Astrocyte (in vitro differentiated cells and primary cell): ENCODE results near the gene GJB3. TPM values are rescaled to one million over a fixed set of nuclear protein-coding genes. Genes with fewer than 3 reads are reported as not detected.

Experiments
- DNase-seq: peaks from one replicate; pipeline ENCODE4 v3.0.0-alpha.2; 2010; ENCODE audit warnings: low read depth
- FAIRE-seq: peaks from 2 replicates; lab custom pipeline; 2011; peaks lifted over from hg19 to GRCh38; lab: Jason Lieb, UNC
- H2AFZ ChIP-seq: 2 replicates; pipeline ENCODE4 v1.6.0; 2012; ENCODE audit warnings: low read depth, low read length, inconsistent platforms
- H3K27ac ChIP-seq: 2 replicates; pipeline ENCODE4 v1.5.1; 2011; ENCODE audit warnings: low read depth, low read length, inconsistent platforms
- H3K27me3 ChIP-seq: 2 replicates; pipeline ENCODE4 v1.6.0; 2011; ENCODE audit warnings: low read length, inconsistent platforms; ENCODE audit not compliant: insufficient read depth
- H3K36me3 ChIP-seq: 2 replicates; pipeline ENCODE4 v1.5.1; 2011; ENCODE audit warnings: low read length, inconsistent platforms; ENCODE audit not compliant: insufficient read depth
- H3K4me1 ChIP-seq: 2 replicates; pipeline ENCODE4 v1.5.1; 2011; ENCODE audit warnings: low read length, inconsistent platforms; ENCODE audit not compliant: insufficient read depth
- H3K4me2 ChIP-seq: 2 replicates; pipeline ENCODE4 v1.6.0; 2012; ENCODE audit warnings: low read length, inconsistent platforms
- H3K4me3 ChIP-seq: 2 replicates; pipeline ENCODE4 v1.5.1; 2011; ENCODE audit warnings: low read depth, mild to moderate bottlenecking, low read length, inconsistent platforms; ENCODE audit not compliant: insufficient read depth
- H3K79me2 ChIP-seq: 2 replicates; pipeline ENCODE4 v1.6.0; 2012; ENCODE audit warnings: mild to moderate bottlenecking, low read length, inconsistent platforms; ENCODE audit not compliant: insufficient read depth
- H3K9ac ChIP-seq: 2 replicates; pipeline ENCODE4 v1.6.0; 2012; ENCODE audit warnings: mild to moderate bottlenecking, low read length, inconsistent platforms
- H3K9me3 ChIP-seq: 2 replicates; pipeline ENCODE4 v1.5.1; 2012; ENCODE audit warnings: low read depth, mild to moderate bottlenecking, low read length, inconsistent platforms; ENCODE audit not compliant: insufficient read depth
- H4K20me1 ChIP-seq: 2 replicates; pipeline ENCODE4 v1.6.0; 2012; ENCODE audit warnings: low read length, inconsistent platforms; ENCODE audit not compliant: insufficient read depth
- H3K27ac Mint-ChIP-seq: one replicate; pipeline ENCODE4 v1.8.0; 2021; ENCODE audit warnings: mild to moderate bottlenecking, mixed read lengths; ENCODE audit not compliant: unreplicated experiment
- H3K27me3 Mint-ChIP-seq: one replicate; pipeline ENCODE4 v1.8.0; 2021; ENCODE audit warnings: low read depth, mixed read lengths; ENCODE audit not compliant: unreplicated experiment
- H3K36me3 Mint-ChIP-seq: one replicate; pipeline ENCODE4 v1.8.0; 2021; ENCODE audit warnings: low read depth, mixed read lengths; ENCODE audit not compliant: unreplicated experiment
- H3K4me1 Mint-ChIP-seq: one replicate; pipeline ENCODE4 v1.8.0; 2021; ENCODE audit warnings: low read depth, mixed read lengths; ENCODE audit not compliant: unreplicated experiment
- H3K4me3 Mint-ChIP-seq: one replicate; pipeline ENCODE4 v1.8.0; 2021; ENCODE audit warnings: mild to moderate bottlenecking, moderate library complexity, mixed read lengths; ENCODE audit not compliant: unreplicated experiment
- H3K9me3 Mint-ChIP-seq: one replicate; pipeline ENCODE4 v1.8.0; 2021; ENCODE audit warnings: mild to moderate bottlenecking, mixed read lengths; ENCODE audit not compliant: unreplicated experiment
- EZH2 ChIP-seq: IDR thresholded peaks from 2 replicates; pipeline ENCODE4 v1.6.1; 2012; ENCODE audit warnings: mild to moderate bottlenecking, low read length, inconsistent platforms; ENCODE audit not compliant: insufficient read depth
- total RNA-seq: library from RNA; stranded (reverse); gene quantifications from 2 replicates; pipeline ENCODE4 v1.2.1, GENCODE V29; 2021
- TF ChIP-seq, protein P1 (sequence below): IDR thresholded peaks from 2 replicates; pipeline ENCODE4 v1.5.1; 2011; ENCODE audit warnings: low read depth, mild to moderate bottlenecking, inconsistent platforms, low read length, moderate library complexity; ENCODE audit not compliant: insufficient read depth

GJB3 gene
- total RNA-seq, 1 donor from 2014 or later = 0.32 TPM

GRCh38 chr1:34761176-34761761 lies 19.7 kb upstream of the GJB3 start:
- Histone ChIP-seq H3K9me3 (no peaks in the 10 kb centered on the region), H4K20me1 (no peaks in the 10 kb centered on the region), H3K27me3 (no peaks in the 10 kb centered on the region), H2AFZ (no peak overlapping the region), H3K4me2 (no peak overlapping the region), H3K4me1 (peaks cover 10% of the 10 kb centered on the region), H3K79me2 (no peaks in the 10 kb centered on the region), H3K27ac (no peak overlapping the region), H3K4me3 (no peak overlapping the region), H3K36me3 (no peaks in the 10 kb centered on the region), H3K9ac (no peak overlapping the region)
- peaks cover 11% of the 10 kb centered on the region for H3K4me1 Mint-ChIP-seq
- no peaks in the 10 kb centered on the region for H3K9me3 Mint-ChIP-seq
- no peak overlapping the region for H3K27ac Mint-ChIP-seq
- DNase-seq (no peak), FAIRE-seq (no peak)
- no peak for TF ChIP-seq EZH2
- TF ChIP-seq, protein P1, sequence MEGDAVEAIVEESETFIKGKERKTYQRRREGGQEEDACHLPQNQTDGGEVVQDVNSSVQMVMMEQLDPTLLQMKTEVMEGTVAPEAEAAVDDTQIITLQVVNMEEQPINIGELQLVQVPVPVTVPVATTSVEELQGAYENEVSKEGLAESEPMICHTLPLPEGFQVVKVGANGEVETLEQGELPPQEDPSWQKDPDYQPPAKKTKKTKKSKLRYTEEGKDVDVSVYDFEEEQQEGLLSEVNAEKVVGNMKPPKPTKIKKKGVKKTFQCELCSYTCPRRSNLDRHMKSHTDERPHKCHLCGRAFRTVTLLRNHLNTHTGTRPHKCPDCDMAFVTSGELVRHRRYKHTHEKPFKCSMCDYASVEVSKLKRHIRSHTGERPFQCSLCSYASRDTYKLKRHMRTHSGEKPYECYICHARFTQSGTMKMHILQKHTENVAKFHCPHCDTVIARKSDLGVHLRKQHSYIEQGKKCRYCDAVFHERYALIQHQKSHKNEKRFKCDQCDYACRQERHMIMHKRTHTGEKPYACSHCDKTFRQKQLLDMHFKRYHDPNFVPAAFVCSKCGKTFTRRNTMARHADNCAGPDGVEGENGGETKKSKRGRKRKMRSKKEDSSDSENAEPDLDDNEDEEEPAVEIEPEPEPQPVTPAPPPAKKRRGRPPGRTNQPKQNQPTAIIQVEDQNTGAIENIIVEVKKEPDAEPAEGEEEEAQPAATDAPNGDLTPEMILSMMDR = no peak
- H3K36me3 Mint-ChIP-seq = peaks cover 7% of the 10 kb centered on the region
- peaks cover 12% of the 10 kb centered on the region for H3K27me3 Mint-ChIP-seq
- H3K4me3 Mint-ChIP-seq = no peak overlapping the region

DNA sequence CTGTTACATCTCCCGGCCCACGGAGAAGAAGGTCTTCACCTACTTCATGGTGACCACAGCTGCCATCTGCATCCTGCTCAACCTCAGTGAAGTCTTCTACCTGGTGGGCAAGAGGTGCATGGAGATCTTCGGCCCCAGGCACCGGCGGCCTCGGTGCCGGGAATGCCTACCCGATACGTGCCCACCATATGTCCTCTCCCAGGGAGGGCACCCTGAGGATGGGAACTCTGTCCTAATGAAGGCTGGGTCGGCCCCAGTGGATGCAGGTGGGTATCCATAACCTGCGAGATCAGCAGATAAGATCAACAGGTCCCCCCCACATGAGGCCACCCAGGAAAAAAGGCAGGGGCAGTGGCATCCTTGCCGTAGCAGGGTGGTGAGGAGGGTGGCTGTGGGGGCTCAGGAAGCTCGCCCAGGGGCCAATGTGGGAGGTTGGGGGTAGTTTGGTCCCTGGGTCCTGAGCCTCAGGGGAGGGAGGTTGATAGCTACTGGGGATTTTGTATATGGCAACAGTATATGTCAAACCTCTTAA lies 19.2 kb upstream of the GJB3 start:
- Mint-ChIP-seq H3K27ac (no peak overlapping the region), H3K27me3 (peaks cover 9% of the 10 kb centered on the region), H3K9me3 (no peaks in the 10 kb centered on the region), H3K4me3 (no peak overlapping the region), H3K36me3 (peaks cover 7% of the 10 kb centered on the region), H3K4me1 (peaks cover 11% of the 10 kb centered on the region)
- TF ChIP-seq, protein P1 = no peak
- TF ChIP-seq EZH2 = no peak
- H4K20me1 ChIP-seq = no peaks in the 10 kb centered on the region
- H3K27ac ChIP-seq = no peak overlapping the region
- H3K9ac ChIP-seq = no peak overlapping the region
- peaks cover 10% of the 10 kb centered on the region for H3K4me1 ChIP-seq
- H3K4me3 ChIP-seq = no peak overlapping the region
- no peaks in the 10 kb centered on the region for H3K9me3 ChIP-seq
- H3K4me2 ChIP-seq = no peak overlapping the region
- H3K79me2 ChIP-seq = no peaks in the 10 kb centered on the region
- DNase-seq (no peak), FAIRE-seq (no peak)
- no peak overlapping the region for H2AFZ ChIP-seq
- no peaks in the 10 kb centered on the region for H3K27me3 ChIP-seq
- H3K36me3 ChIP-seq = no peaks in the 10 kb centered on the region

GRCh38 chr1:34762474-34763141 lies 18.4 kb upstream of the GJB3 start:
- no peaks in the 10 kb centered on the region for H4K20me1 ChIP-seq
- no peak overlapping the region for H3K4me3 Mint-ChIP-seq
- no peak overlapping the region for H3K4me3 ChIP-seq
- no peak overlapping the region for H3K27ac Mint-ChIP-seq
- no peaks in the 10 kb centered on the region for H3K9me3 Mint-ChIP-seq
- H3K4me2 ChIP-seq = peak overlapping the region; percentile 71
- peaks cover 3% of the 10 kb centered on the region for H3K27me3 Mint-ChIP-seq
- peaks cover 10% of the 10 kb centered on the region for H3K4me1 ChIP-seq
- H3K36me3 ChIP-seq = no peaks in the 10 kb centered on the region
- H3K9ac ChIP-seq = no peak overlapping the region
- FAIRE-seq = no peak
- no peaks in the 10 kb centered on the region for H3K9me3 ChIP-seq
- H3K27me3 ChIP-seq = no peaks in the 10 kb centered on the region
- peaks cover 11% of the 10 kb centered on the region for H3K4me1 Mint-ChIP-seq
- peaks cover 6% of the 10 kb centered on the region for H3K36me3 Mint-ChIP-seq
- H2AFZ ChIP-seq = no peak overlapping the region
- no peaks in the 10 kb centered on the region for H3K79me2 ChIP-seq
- TF ChIP-seq EZH2 = no peak
- TF ChIP-seq, protein P1 = no peak
- no peak overlapping the region for H3K27ac ChIP-seq
- no peak for DNase-seq
